ENCODE data around the gene LPAR2. TPM values are rescaled to one million over a fixed set of nuclear protein-coding genes. Genes with fewer than 3 reads are reported as not detected.

The LPAR2 gene
- total and polyA plus RNA-seq, 11 donors: 0.24 to 6.1 (median 0.74) TPM; not detected in 1

- intact Hi-C loops (cut with DNase I): no loop called here
- 76 to 92% (median 85%) methylated on average over 6 of the region's 6 CpGs for WGBS, 4 donors
- no peak overlapping the region for H3K4me3 ChIP-seq
- no peaks in the 10 kb centered on the region for H3K27me3 ChIP-seq
- TF ChIP-seq CTCF (IDR thresholded peaks at IDR 0.05) (no peak), POLR2A (IDR thresholded peaks at IDR 0.05) (no peak)
- peaks cover 3 to 100% (median 94%) of the 10 kb centered on the region in 9 donors for H3K36me3 ChIP-seq
- no peak overlapping the region for H3K27ac ChIP-seq
- ATAC-seq: no peak
- H3K4me1 ChIP-seq: peaks cover 0 to 10% (median 0%) of the 10 kb centered on the region in 12 donors
- DNase-seq: no peak
- no peaks in the 10 kb centered on the region for H3K9me3 ChIP-seq
These were observed 21.1 kb upstream of the LPAR2 start for GRCh38 chr19:19649155-19649554.

GRCh38 chr19:19647037-19647835, 19.2 kb upstream of the LPAR2 start:
- Histone ChIP-seq H3K27ac (no peak overlapping the region), H3K4me1 (peaks cover 0 to 24% (median 7%) of the 10 kb centered on the region in 12 donors), H3K27me3 (no peaks in the 10 kb centered on the region), H3K4me3 (no peak overlapping the region), H3K9me3 (no peaks in the 10 kb centered on the region), H3K36me3 (peaks cover 3 to 83% (median 75%) of the 10 kb centered on the region in 9 donors)
- no peak for ATAC-seq
- WGBS, 4 donors: 90 to 95% (median 93%) methylated on average over 21 to 29 of the region's 29 CpGs
- TF ChIP-seq CTCF (IDR thresholded peaks at IDR 0.05) (no peak), POLR2A (IDR thresholded peaks at IDR 0.05) (no peak)
- peak in 1 of 5 donors; percentile 26 for DNase-seq
- intact Hi-C loops (cut with DNase I): no loop called here

- Histone ChIP-seq H3K27ac (no peak overlapping the region), H3K4me1 (peaks cover 0 to 15% (median 7%) of the 10 kb centered on the region in 12 donors), H3K4me3 (no peak overlapping the region), H3K27me3 (no peaks in the 10 kb centered on the region), H3K9me3 (no peaks in the 10 kb centered on the region), H3K36me3 (peaks cover 3 to 79% (median 57%) of the 10 kb centered on the region in 9 donors)
- DNase-seq (peak in 1 of 5 donors; percentile 23), ATAC-seq (no peak)
- intact Hi-C loops (cut with DNase I): no loop called here
- TF ChIP-seq CTCF (IDR thresholded peaks at IDR 0.05): no peak
- TF ChIP-seq POLR2A (IDR thresholded peaks at IDR 0.05): no peak
- WGBS, 4 donors: 92 to 98% (median 94%) methylated on average over 12 to 17 of the region's 17 CpGs
These were observed 17.3 kb upstream of the LPAR2 start for GRCh38 chr19:19645233-19645870.

GRCh38 chr19:19644054-19644388, 16.0 kb upstream of the LPAR2 start:
- H3K9me3 ChIP-seq: no peaks in the 10 kb centered on the region
- TF ChIP-seq POLR2A (IDR thresholded peaks at IDR 0.05) (no peak), CTCF (IDR thresholded peaks at IDR 0.05) (peak in 5 of 12 donors; percentile 8 to 43 (median 18))
- ATAC-seq: no peak
- H3K4me3 ChIP-seq: peak overlapping the region in 11 of 12 donors; percentile 45 to 96 (median 78)
- H3K27ac ChIP-seq: peak overlapping the region in 2 of 12 donors; percentile 66 to 96
- H3K4me1 ChIP-seq: peaks cover 0 to 15% (median 7%) of the 10 kb centered on the region in 12 donors
- no peaks in the 10 kb centered on the region for H3K27me3 ChIP-seq
- 22 to 29% (median 28%) methylated on average over 5 of the region's 5 CpGs for WGBS, 4 donors
- no peak for DNase-seq
- intact Hi-C loops (cut with DNase I): loop anchor here in 5 of 10 donors (1.0 to 5.0 kb wide), 3 partner anchors 92 to 112 kb away; no protein-coding TSS in a partner anchor
- peaks cover 3 to 73% (median 43%) of the 10 kb centered on the region in 9 donors for H3K36me3 ChIP-seq
